Smooth muscle cell (in vitro differentiated cells): Measurements from ENCODE around the gene NUAK1. TPM values are rescaled to one million over a fixed set of nuclear protein-coding genes. Genes with fewer than 3 reads are reported as not detected.
A peak's percentile ranks its signal among the peaks of the same experiment; 100 is the strongest.

Experiments
- DNase-seq: peaks from one replicate; lab custom pipeline; 2025; ENCODE audit not compliant: unreplicated experiment; lab: John Stamatoyannopoulos, UW
- H2AFZ ChIP-seq: fragments of 200-600 bp; sonication (generic); 2 replicates; pipeline ENCODE4 v1.6.0; 2016; ENCODE audit warnings: antibody characterized with exemption, low read depth, mild to moderate bottlenecking
- H3F3A ChIP-seq: fragments of 200-600 bp; sonication (generic); 2 replicates; pipeline ENCODE4 v1.6.0; 2017; ENCODE audit warnings: antibody characterized with exemption, low read depth
- H3K27ac ChIP-seq: fragments of 200-600 bp; sonication (generic); 2 replicates; pipeline ENCODE4 v1.5.1; 2016; ENCODE audit warnings: low read depth, mild to moderate bottlenecking
- H3K27me3 ChIP-seq: fragments of 200-600 bp; sonication (generic); 2 replicates; pipeline ENCODE4 v1.6.1; 2016; ENCODE audit warnings: low read depth, mild to moderate bottlenecking
- H3K36me3 ChIP-seq: fragments of 200-600 bp; sonication (generic); 2 replicates; pipeline ENCODE4 v1.5.1; 2016; ENCODE audit warnings: low read depth
- H3K4me1 ChIP-seq: fragments of 200-600 bp; sonication (generic); 2 replicates; pipeline ENCODE4 v1.5.1; 2016; ENCODE audit warnings: low read depth
- H3K4me2 ChIP-seq: fragments of 200-600 bp; sonication (generic); 2 replicates; pipeline ENCODE4 v1.6.0; 2016; ENCODE audit warnings: mild to moderate bottlenecking
- H3K4me3 ChIP-seq: fragments of 200-600 bp; sonication (generic); 2 replicates; pipeline ENCODE4 v1.5.1; 2016; ENCODE audit warnings: mild to moderate bottlenecking
- H3K79me2 ChIP-seq: fragments of 200-600 bp; sonication (generic); 2 replicates; pipeline ENCODE4 v1.6.0; 2016; ENCODE audit warnings: low read depth, mild to moderate bottlenecking
- H3K9ac ChIP-seq: fragments of 200-600 bp; sonication (generic); 2 replicates; pipeline ENCODE4 v1.6.0; 2016; ENCODE audit warnings: low read depth
- H3K9me3 ChIP-seq: fragments of 200-600 bp; sonication (generic); replicated peaks from 2 replicates; pipeline ENCODE4 v1.5.1; 2016; ENCODE audit warnings: low read depth
- H4K20me1 ChIP-seq: fragments of 200-600 bp; sonication (generic); 2 replicates; pipeline ENCODE4 v1.6.0; 2016; ENCODE audit warnings: low read depth
- CTCF ChIP-seq: fragments of 200-600 bp; sonication (generic); IDR thresholded peaks from 2 replicates; pipeline ENCODE4 v1.5.1; 2017; ENCODE audit warnings: borderline replicate concordance, mild to moderate bottlenecking, antibody characterized with exemption; ENCODE audit not compliant: insufficient read depth, poor library complexity, severe bottlenecking
- WGBS: methylation state at CpG from one replicate; pipeline ENCODE4 v1.1.7; 2016; ENCODE audit warnings: low lambda C conversion rate; 5-methylcytosine and 5-hydroxymethylcytosine counted together
- polyA plus RNA-seq: library from polyadenylated mRNA; unstranded; fragments of >200 nt; fragmentation: Nextera tagmentation; extraction: Ambion mirVana; gene quantifications from 2 replicates; pipeline ENCODE4 v1.2.1, GENCODE V29; 2016
- total RNA-seq: library from RNA; depleted of rRNA; stranded (reverse); fragments of >200 nt; gene quantifications from 2 replicates; pipeline ENCODE4 v1.2.3, GENCODE V29; 2014

Gene NUAK1
- total and polyA plus RNA-seq, 2 experiments from 2014 or later, result 35.3 to 64.2 TPM

- H3K4me2 ChIP-seq, result no peak overlapping the region
- TF ChIP-seq CTCF, result no peak
- H3K9ac ChIP-seq, result no peak overlapping the region
- H3K9me3 ChIP-seq, result no peaks in the 10 kb centered on the region
- peaks cover 76% of the 10 kb centered on the region for H3K79me2 ChIP-seq
- H3K36me3 ChIP-seq, result no peaks in the 10 kb centered on the region
- peak overlapping the region; percentile 93 for H3K27ac ChIP-seq
- H3F3A ChIP-seq, result peaks cover 55% of the 10 kb centered on the region
- H4K20me1 ChIP-seq, result peaks cover 29% of the 10 kb centered on the region
- DNase-seq, result no peak
- peaks cover 23% of the 10 kb centered on the region for H3K4me1 ChIP-seq
- H2AFZ ChIP-seq, result no peak overlapping the region
- H3K4me3 ChIP-seq, result no peak overlapping the region
- WGBS, result 86% methylated on average over 4 of the region's 4 CpGs
- no peaks in the 10 kb centered on the region for H3K27me3 ChIP-seq
Observed at GRCh38 chr12:106088246-106088808, 50.4 kb downstream of the NUAK1 start.

GRCh38 chr12:106086696-106087095 lies 52.1 kb downstream of the NUAK1 start:
- no peak for TF ChIP-seq CTCF
- H2AFZ ChIP-seq, result no peak overlapping the region
- no peak for DNase-seq
- 96% methylated on average over 19 of the region's 19 CpGs for WGBS
- H3K79me2 ChIP-seq, result peaks cover 68% of the 10 kb centered on the region
- no peak overlapping the region for H3K4me3 ChIP-seq
- no peaks in the 10 kb centered on the region for H3K36me3 ChIP-seq
- H4K20me1 ChIP-seq, result peaks cover 29% of the 10 kb centered on the region
- peaks cover 38% of the 10 kb centered on the region for H3K4me1 ChIP-seq
- H3K4me2 ChIP-seq, result no peak overlapping the region
- no peaks in the 10 kb centered on the region for H3K9me3 ChIP-seq
- no peaks in the 10 kb centered on the region for H3K27me3 ChIP-seq
- no peak overlapping the region for H3K9ac ChIP-seq
- peak overlapping the region; percentile 88 for H3K27ac ChIP-seq
- peaks cover 59% of the 10 kb centered on the region for H3F3A ChIP-seq

- Histone ChIP-seq H3K79me2 (peaks cover 67% of the 10 kb centered on the region), H3K4me1 (peaks cover 47% of the 10 kb centered on the region), H3K4me2 (peak overlapping the region; percentile 22), H3K27ac (peak overlapping the region; percentile 88), H3K36me3 (no peaks in the 10 kb centered on the region), H3K9ac (no peak overlapping the region), H3K4me3 (no peak overlapping the region), H3K27me3 (no peaks in the 10 kb centered on the region), H3K9me3 (no peaks in the 10 kb centered on the region), H4K20me1 (peaks cover 23% of the 10 kb centered on the region), H3F3A (peaks cover 59% of the 10 kb centered on the region), H2AFZ (no peak overlapping the region)
- no peak for DNase-seq
- no peak for TF ChIP-seq CTCF
- 93% methylated on average over 2 of the region's 2 CpGs for whole genome bisulfite sequencing
Observed at GRCh38 chr12:106085213-106085612, 53.5 kb downstream of the NUAK1 start.

- DNase-seq, result no peak
- 73% methylated on average over 3 of the region's 3 CpGs for WGBS
- Histone ChIP-seq H3K79me2 (peaks cover 63% of the 10 kb centered on the region), H3K36me3 (no peaks in the 10 kb centered on the region), H3K9ac (peak overlapping the region; percentile 51), H3K4me1 (peaks cover 49% of the 10 kb centered on the region), H3K9me3 (no peaks in the 10 kb centered on the region), H2AFZ (no peak overlapping the region), H4K20me1 (peaks cover 19% of the 10 kb centered on the region), H3K4me3 (no peak overlapping the region), H3K27me3 (no peaks in the 10 kb centered on the region), H3K4me2 (peak overlapping the region; percentile 22), H3K27ac (peak overlapping the region; percentile 88), H3F3A (peaks cover 57% of the 10 kb centered on the region)
- TF ChIP-seq CTCF, result no peak
Observed at GRCh38 chr12:106084759-106085158, 54.0 kb downstream of the NUAK1 start.
